ENCODE measurements around the gene PLCB1.
"Not testable (repeated sequence)": the region's sequence is repeated elsewhere in the genome, so short reads cannot be mapped to it uniquely, and the experiment has no call there.

PLCB1 gene

DNA sequence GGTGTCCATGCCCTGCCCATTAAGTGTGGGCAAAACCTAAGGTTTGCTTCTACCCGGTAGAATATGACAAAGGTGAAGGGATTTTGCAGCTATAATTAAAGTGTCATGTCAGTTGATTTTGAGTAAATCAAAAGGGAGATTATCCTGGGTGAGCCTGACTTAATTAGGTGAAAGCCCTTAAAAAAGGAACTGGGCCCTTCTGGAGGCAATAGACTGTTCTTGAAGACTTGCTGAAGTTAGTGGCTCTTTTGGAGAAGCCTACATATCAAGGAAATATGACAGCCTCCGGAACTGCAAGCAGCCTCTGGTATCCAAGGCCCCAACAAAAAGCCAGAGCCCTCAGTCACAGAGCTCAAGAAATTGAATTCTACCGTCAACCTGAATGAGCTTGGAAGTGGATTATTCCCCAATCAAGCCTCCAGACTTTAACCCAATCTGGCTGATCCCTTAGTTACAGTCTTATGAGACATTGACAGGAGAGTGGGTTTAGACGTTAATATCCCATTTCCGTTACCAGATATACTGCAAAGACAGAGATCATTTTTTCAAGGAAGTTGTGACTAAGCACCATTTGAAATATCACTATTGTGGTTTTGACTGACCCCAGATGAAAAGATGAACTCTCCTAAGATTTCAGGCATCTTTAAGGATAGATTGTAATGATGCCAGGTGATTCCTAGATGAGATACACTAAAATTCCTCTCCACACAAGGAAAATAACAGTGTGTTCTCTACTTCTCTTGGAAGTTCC is 303.4 kb downstream of the PLCB1 start:
- no peak overlapping the region for H3K9ac ChIP-seq (ENCODE audit: low read length)
- no peak overlapping the region for H2AFZ ChIP-seq (ENCODE audit: low read length)
- H3K9me2 ChIP-seq (ENCODE audit: low read depth, low read length), result no peaks in the 10 kb centered on the region
- H3F3A ChIP-seq (ENCODE audit: insufficient read depth, low read length), result no peaks in the 10 kb centered on the region
- peaks cover 6% of the 10 kb centered on the region for H3K4me1 ChIP-seq (ENCODE audit: insufficient read depth, low read length, severe bottlenecking)
- no peaks in the 10 kb centered on the region for H4K20me1 ChIP-seq (ENCODE audit: insufficient read depth, low read length)
- no peaks in the 10 kb centered on the region for H3K36me3 ChIP-seq (ENCODE audit: insufficient read depth, low read length)
- H3K27ac ChIP-seq (ENCODE audit: low read depth, low read length, poor library complexity, severe bottlenecking), result no peak overlapping the region
- H3K79me2 ChIP-seq (ENCODE audit: insufficient read depth, low read length), result no peaks in the 10 kb centered on the region
- H3K4me2 ChIP-seq (ENCODE audit: low read length), result no peak overlapping the region
- H3K4me3 ChIP-seq (ENCODE audit: low read depth, low read length, poor library complexity, severe bottlenecking), result no peak overlapping the region
- no peaks in the 10 kb centered on the region for H3K27me3 ChIP-seq (ENCODE audit: insufficient read depth, low read length)
- TF ChIP-seq CTCF (IDR thresholded peaks at IDR 0.05; ENCODE audit: low read length) (no peak), EZH2 (IDR thresholded peaks at IDR 0.05; ENCODE audit: borderline replicate concordance, low read length) (no peak)
- H3K9me3 ChIP-seq (ENCODE audit: low read length), result no peaks in the 10 kb centered on the region

- H3F3A ChIP-seq (ENCODE audit: insufficient read depth, low read length); H2AFZ ChIP-seq (ENCODE audit: low read length); H3K9ac ChIP-seq (ENCODE audit: low read length); H3K4me3 ChIP-seq (ENCODE audit: low read depth, low read length, poor library complexity, severe bottlenecking); H3K27me3 ChIP-seq (ENCODE audit: insufficient read depth, low read length); H3K27ac ChIP-seq (ENCODE audit: low read depth, low read length, poor library complexity, severe bottlenecking); H3K4me1 ChIP-seq (ENCODE audit: insufficient read depth, low read length, severe bottlenecking); H3K4me2 ChIP-seq (ENCODE audit: low read length); H4K20me1 ChIP-seq (ENCODE audit: insufficient read depth, low read length); H3K79me2 ChIP-seq (ENCODE audit: insufficient read depth, low read length); H3K36me3 ChIP-seq (ENCODE audit: insufficient read depth, low read length); H3K9me3 ChIP-seq (ENCODE audit: low read length); H3K9me2 ChIP-seq (ENCODE audit: low read depth, low read length): not testable (repeated sequence)
Measured at GRCh38 chr20:8436938-8437337, 304.9 kb downstream of the PLCB1 start.

- Histone ChIP-seq H3K9me3 (ENCODE audit: low read length) (0 out of 2 replicates have a peak, but pooled peaks cover 4% of the 10 kb centered on the region), H3K9me2 (ENCODE audit: low read depth, low read length) (no peaks in the 10 kb centered on the region), H3F3A (ENCODE audit: insufficient read depth, low read length) (no peaks in the 10 kb centered on the region), H3K4me2 (ENCODE audit: low read length) (no peak overlapping the region), H4K20me1 (ENCODE audit: insufficient read depth, low read length) (no peaks in the 10 kb centered on the region), H3K27me3 (ENCODE audit: insufficient read depth, low read length) (no peaks in the 10 kb centered on the region), H3K27ac (ENCODE audit: low read depth, low read length, poor library complexity, severe bottlenecking) (no peak overlapping the region), H2AFZ (ENCODE audit: low read length) (no peak overlapping the region), H3K79me2 (ENCODE audit: insufficient read depth, low read length) (no peaks in the 10 kb centered on the region), H3K4me3 (ENCODE audit: low read depth, low read length, poor library complexity, severe bottlenecking) (no peak overlapping the region), H3K9ac (ENCODE audit: low read length) (no peak overlapping the region), H3K4me1 (ENCODE audit: insufficient read depth, low read length, severe bottlenecking) (no peaks in the 10 kb centered on the region), H3K36me3 (ENCODE audit: insufficient read depth, low read length) (no peaks in the 10 kb centered on the region)
- TF ChIP-seq EZH2 (IDR thresholded peaks at IDR 0.05; ENCODE audit: borderline replicate concordance, low read length) (no peak), CTCF (IDR thresholded peaks at IDR 0.05; ENCODE audit: low read length) (no peak)
Measured at GRCh38 chr20:8438748-8439147, 306.7 kb downstream of the PLCB1 start.
